PC-3 (cell line): ENCODE data around the gene SCYL1. TPM values are rescaled to one million over a fixed set of nuclear protein-coding genes. Genes with fewer than 3 reads are reported as not detected.

Experiments
- ATAC-seq: fragments of 200-7000 bp; cut with Tn5 transposase; 2 replicates; pipeline ENCODE4 v1.9.1; 2020; ENCODE audit warnings: mild to moderate bottlenecking, moderate library complexity
- BruUV-seq: library from RNA; stranded (reverse); fragments of 400-500 nt; replicated peaks from 2 replicates; lab custom pipeline; 2021; lab: Mats Ljungman, UMichigan
- CTCF ChIA-PET: fragments of 300-600 bp; sonication (Branson Sonifier 250); formaldehyde crosslinking; loops from one replicate; lab custom pipeline; 2022; ENCODE audit warnings: antibody characterized with exemption; lab: Charles Lee
- POLR2A ChIA-PET: fragments of 300-600 bp; sonication (Branson Sonifier 250); formaldehyde crosslinking; loops from one replicate; lab custom pipeline; 2022; ENCODE audit warnings: antibody characterized with exemption; ENCODE audit not compliant: unreplicated experiment; lab: Charles Lee
- DNase-seq: peaks from one replicate; pipeline ENCODE4 v3.0.0-alpha.2; 2015
- H2AFZ ChIP-seq: fragments of 300-600 bp; sonication (generic); 2 replicates; pipeline ENCODE4 v1.6.0; 2016; ENCODE audit warnings: antibody characterized with exemption, low read length
- H3F3A ChIP-seq: fragments of 300-600 bp; sonication (generic); one replicate; pipeline ENCODE4 v1.6.0; 2017; ENCODE audit warnings: antibody characterized with exemption, low read length, control low read depth, mild to moderate bottlenecking; ENCODE audit not compliant: unreplicated experiment
- H3K27ac ChIP-seq: fragments of 300-600 bp; sonication (generic); 2 replicates; pipeline ENCODE4 v1.5.1; 2016; ENCODE audit warnings: mild to moderate bottlenecking, low read length
- H3K27me3 ChIP-seq: fragments of 300-600 bp; sonication (generic); 2 replicates; pipeline ENCODE4 v1.6.1; 2016; ENCODE audit warnings: low read length, mixed read lengths
- H3K36me3 ChIP-seq: fragments of 300-600 bp; sonication (generic); 2 replicates; pipeline ENCODE4 v1.6.1; 2016; ENCODE audit warnings: low read depth, mixed run types, low read length, mixed read lengths
- H3K4me1 ChIP-seq: fragments of 300-600 bp; sonication (generic); 2 replicates; pipeline ENCODE4 v1.5.1; 2016; ENCODE audit warnings: low read length; ENCODE audit not compliant: insufficient read depth
- H3K4me2 ChIP-seq: fragments of 300-600 bp; sonication (generic); 2 replicates; pipeline ENCODE4 v1.6.0; 2016; ENCODE audit warnings: low read length
- H3K4me3 ChIP-seq: fragments of 300-600 bp; sonication (generic); 2 replicates; pipeline ENCODE4 v1.5.1; 2016; ENCODE audit warnings: mild to moderate bottlenecking, low read length, mixed read lengths
- H3K79me2 ChIP-seq: fragments of 300-600 bp; sonication (generic); 2 replicates; pipeline ENCODE4 v1.6.1; 2017; ENCODE audit warnings: low read length, mixed read lengths
- H3K9ac ChIP-seq: fragments of 300-600 bp; sonication (generic); 2 replicates; pipeline ENCODE4 v1.6.0; 2016; ENCODE audit warnings: mild to moderate bottlenecking, low read length
- H3K9me2 ChIP-seq: fragments of 300-600 bp; sonication (generic); replicated peaks from 2 replicates; pipeline ENCODE4 v1.6.1; 2016; ENCODE audit warnings: mixed run types, low read length, mixed read lengths
- H3K9me3 ChIP-seq: fragments of 300-600 bp; sonication (generic); 2 replicates; pipeline ENCODE4 v1.6.1; 2016; ENCODE audit warnings: low read length, mixed read lengths
- H4K20me1 ChIP-seq: fragments of 300-600 bp; sonication (generic); 2 replicates; pipeline ENCODE4 v1.6.1; 2016; ENCODE audit warnings: low read length, mixed read lengths
- CTCF ChIP-seq: fragments of 300-600 bp; sonication (generic); conservative IDR thresholded peaks from 2 replicates; pipeline ENCODE4 v1.5.1; 2017; ENCODE audit warnings: antibody characterized with exemption, low read depth, mild to moderate bottlenecking, low read length
- EZH2 ChIP-seq: fragments of 300-600 bp; sonication (generic); IDR thresholded peaks from one replicate; pipeline ENCODE4 v1.6.1; 2017; ENCODE audit warnings: antibody characterized with exemption, mild to moderate bottlenecking, low read length; ENCODE audit not compliant: unreplicated experiment
- EZH2phosphoT487 ChIP-seq: fragments of 300-600 bp; sonication (generic); IDR thresholded peaks from 2 replicates; pipeline ENCODE4 v1.6.1; 2018; ENCODE audit warnings: mild to moderate bottlenecking, antibody characterized with exemption, low read length, borderline replicate concordance
- intact Hi-C: fragments of 100-400 bp; cut with micrococcal nuclease; formaldehyde crosslinking; loops from 2 replicates; pipeline ENCODE4 v1.9.0; 2023
- total RNA-seq: library from RNA; depleted of rRNA; stranded (reverse); fragments of >200 nt; gene quantifications from 2 replicates; pipeline ENCODE4 v1.2.3, GENCODE V29; 2014

Gene SCYL1
- total RNA-seq, 1 experiment from 2014 or later = 201 TPM

- TF ChIP-seq EZH2phosphoT487 (no peak), EZH2 (no peak), CTCF (no peak)
- Histone ChIP-seq H3K27ac (no peak overlapping the region), H3K9me2 (no peaks in the 10 kb centered on the region), H3K4me1 (peaks cover 43% of the 10 kb centered on the region), H4K20me1 (no peaks in the 10 kb centered on the region), H2AFZ (no peak overlapping the region), H3K9ac (no peak overlapping the region), H3F3A (no peaks in the 10 kb centered on the region), H3K79me2 (peaks cover 27% of the 10 kb centered on the region), H3K27me3 (no peaks in the 10 kb centered on the region), H3K4me3 (no peak overlapping the region), H3K4me2 (no peak overlapping the region), H3K36me3 (peaks cover 11% of the 10 kb centered on the region; the same call in 1 of the 2 replicates), H3K9me3 (no peaks in the 10 kb centered on the region)
- ATAC-seq (no peak), DNase-seq (no peak)
- intact Hi-C loops = loop anchor here (2.0 kb wide), 1 partner anchor 17 kb away; the partner anchor contains the start of gene ZNRD2
- POLR2A ChIA-PET = no interaction called here
- no TSS peak for BruUV-seq
- CTCF ChIA-PET = no interaction called here
Observed at GRCh38 chr11:65553301-65554001, 28.6 kb downstream of the SCYL1 start.

GRCh38 chr11:65554057-65554818 is 29.4 kb downstream of the SCYL1 start:
- BruUV-seq = no TSS peak
- peak overlapping the region; percentile 93; the same call in 1 of the 2 replicates for H3K4me2 ChIP-seq
- H3K27ac ChIP-seq = no peak overlapping the region
- no peak overlapping the region for H2AFZ ChIP-seq
- no peaks in the 10 kb centered on the region for H3K9me2 ChIP-seq
- H3F3A ChIP-seq = no peaks in the 10 kb centered on the region
- no peak overlapping the region for H3K9ac ChIP-seq
- intact Hi-C loops = loop anchor here (2.0 kb wide), 1 partner anchor 17 kb away; the partner anchor contains the start of gene ZNRD2
- H3K36me3 ChIP-seq = peaks cover 7% of the 10 kb centered on the region; the same call in 1 of the 2 replicates
- H4K20me1 ChIP-seq = no peaks in the 10 kb centered on the region
- TF ChIP-seq EZH2 (no peak), EZH2phosphoT487 (no peak), CTCF (no peak)
- no peaks in the 10 kb centered on the region for H3K27me3 ChIP-seq
- ChIA-PET CTCF (no interaction called here), POLR2A (no interaction called here)
- H3K79me2 ChIP-seq = peaks cover 27% of the 10 kb centered on the region
- DNase-seq = no peak
- H3K4me3 ChIP-seq = no peak overlapping the region
- ATAC-seq = no peak
- H3K4me1 ChIP-seq = peaks cover 51% of the 10 kb centered on the region
- no peaks in the 10 kb centered on the region for H3K9me3 ChIP-seq
